Measurements from ENCODE around the gene SPATA21. TPM values are rescaled to one million over a fixed set of nuclear protein-coding genes. Genes with fewer than 3 reads are reported as not detected.

The SPATA21 gene
- total RNA-seq, 1 donor from 2014 or later: not detected

- Mint-ChIP-seq H3K9me3 (no peaks in the 10 kb centered on the region), H3K27ac (no peak overlapping the region), H3K4me3 (ENCODE audit: low read depth) (no peak overlapping the region), H3K27me3 (ENCODE audit: low read depth) (no peaks in the 10 kb centered on the region), H3K4me1 (ENCODE audit: low read depth) (peaks cover 8% of the 10 kb centered on the region), H3K36me3 (ENCODE audit: low read depth) (peaks cover 53% of the 10 kb centered on the region)
- intact Hi-C loops (cut with micrococcal nuclease): no loop called here
- no peak for DNase-seq (ENCODE audit: low spot score)
Observed at GRCh38 chr1:16398371-16398953, 38.8 kb downstream of the SPATA21 start.

- intact Hi-C loops (cut with micrococcal nuclease): no loop called here
- Mint-ChIP-seq H3K36me3 (ENCODE audit: low read depth) (peaks cover 66% of the 10 kb centered on the region), H3K27me3 (ENCODE audit: low read depth) (no peaks in the 10 kb centered on the region), H3K4me1 (ENCODE audit: low read depth) (peaks cover 18% of the 10 kb centered on the region), H3K9me3 (no peaks in the 10 kb centered on the region), H3K4me3 (ENCODE audit: low read depth) (no peak overlapping the region), H3K27ac (no peak overlapping the region)
- no peak for DNase-seq (ENCODE audit: low spot score)
Observed at GRCh38 chr1:16397120-16397519, 40.1 kb downstream of the SPATA21 start.

GRCh38 chr1:16396591-16396990 lies 40.6 kb downstream of the SPATA21 start:
- no peak for DNase-seq (ENCODE audit: low spot score)
- Mint-ChIP-seq H3K4me3 (ENCODE audit: low read depth) (no peak overlapping the region), H3K9me3 (no peaks in the 10 kb centered on the region), H3K27me3 (ENCODE audit: low read depth) (no peaks in the 10 kb centered on the region), H3K4me1 (ENCODE audit: low read depth) (peaks cover 22% of the 10 kb centered on the region), H3K36me3 (ENCODE audit: low read depth) (peaks cover 66% of the 10 kb centered on the region), H3K27ac (no peak overlapping the region)
- intact Hi-C loops (cut with micrococcal nuclease): no loop called here

GRCh38 chr1:16394977-16395376 lies 42.2 kb downstream of the SPATA21 start:
- no peak for DNase-seq (ENCODE audit: low spot score)
- Mint-ChIP-seq H3K4me1 (ENCODE audit: low read depth) (peaks cover 38% of the 10 kb centered on the region), H3K9me3 (no peaks in the 10 kb centered on the region), H3K4me3 (ENCODE audit: low read depth) (no peak overlapping the region), H3K27ac (no peak overlapping the region), H3K36me3 (ENCODE audit: low read depth) (peaks cover 68% of the 10 kb centered on the region), H3K27me3 (ENCODE audit: low read depth) (no peaks in the 10 kb centered on the region)
- intact Hi-C loops (cut with micrococcal nuclease): no loop called here

GRCh38 chr1:16393570-16394521 lies 43.4 kb downstream of the SPATA21 start:
- Mint-ChIP-seq H3K4me3 (ENCODE audit: low read depth) (no peak overlapping the region), H3K9me3 (no peaks in the 10 kb centered on the region), H3K36me3 (ENCODE audit: low read depth) (peaks cover 61% of the 10 kb centered on the region), H3K27ac (no peak overlapping the region), H3K27me3 (ENCODE audit: low read depth) (no peaks in the 10 kb centered on the region), H3K4me1 (ENCODE audit: low read depth) (peaks cover 39% of the 10 kb centered on the region)
- intact Hi-C loops (cut with micrococcal nuclease): no loop called here
- no peak for DNase-seq (ENCODE audit: low spot score)

GRCh38 chr1:16392740-16393569 lies 44.3 kb downstream of the SPATA21 start:
- peak overlapping the region; percentile 83 for H3K27ac Mint-ChIP-seq
- DNase-seq (ENCODE audit: low spot score): no peak
- peaks cover 58% of the 10 kb centered on the region for H3K36me3 Mint-ChIP-seq (ENCODE audit: low read depth)
- no peaks in the 10 kb centered on the region for H3K9me3 Mint-ChIP-seq
- intact Hi-C loops (cut with micrococcal nuclease): no loop called here
- H3K4me1 Mint-ChIP-seq (ENCODE audit: low read depth): peaks cover 42% of the 10 kb centered on the region
- no peaks in the 10 kb centered on the region for H3K27me3 Mint-ChIP-seq (ENCODE audit: low read depth)
- no peak overlapping the region for H3K4me3 Mint-ChIP-seq (ENCODE audit: low read depth)

GRCh38 chr1:16391411-16391810 lies 45.8 kb downstream of the SPATA21 start:
- peaks cover 48% of the 10 kb centered on the region for H3K36me3 Mint-ChIP-seq (ENCODE audit: low read depth)
- no peak overlapping the region for H3K4me3 Mint-ChIP-seq (ENCODE audit: low read depth)
- peaks cover 53% of the 10 kb centered on the region for H3K4me1 Mint-ChIP-seq (ENCODE audit: low read depth)

GRCh38 chr1:16387201-16388188 lies 49.7 kb downstream of the SPATA21 start:
- DNase-seq (ENCODE audit: low spot score): no peak

More at GRCh38 chr1:16391411-16391810, 45.8 kb downstream of the SPATA21 start:
- intact Hi-C loops (cut with micrococcal nuclease): no loop called here
- no peaks in the 10 kb centered on the region for H3K27me3 Mint-ChIP-seq (ENCODE audit: low read depth)
- DNase-seq (ENCODE audit: low spot score): no peak
- no peaks in the 10 kb centered on the region for H3K9me3 Mint-ChIP-seq
- H3K27ac Mint-ChIP-seq: peak overlapping the region; percentile 83

GRCh38 chr1:16386454-16387113 lies 50.6 kb downstream of the SPATA21 start:
- Mint-ChIP-seq H3K9me3 (no peaks in the 10 kb centered on the region), H3K27me3 (ENCODE audit: low read depth) (no peaks in the 10 kb centered on the region), H3K36me3 (ENCODE audit: low read depth) (peaks cover 30% of the 10 kb centered on the region), H3K4me1 (ENCODE audit: low read depth) (peaks cover 55% of the 10 kb centered on the region), H3K27ac (peak overlapping the region; percentile 35), H3K4me3 (ENCODE audit: low read depth) (peak overlapping the region; percentile 51)
- DNase-seq (ENCODE audit: low spot score): no peak
- intact Hi-C loops (cut with micrococcal nuclease): loop anchor here (2.0 kb wide), 1 partner anchor 18 kb away; no protein-coding TSS in a partner anchor

More at GRCh38 chr1:16387201-16388188, 49.7 kb downstream of the SPATA21 start:
- no peaks in the 10 kb centered on the region for H3K27me3 Mint-ChIP-seq (ENCODE audit: low read depth)
- H3K36me3 Mint-ChIP-seq (ENCODE audit: low read depth): peaks cover 33% of the 10 kb centered on the region
- H3K4me1 Mint-ChIP-seq (ENCODE audit: low read depth): peaks cover 63% of the 10 kb centered on the region
- H3K4me3 Mint-ChIP-seq (ENCODE audit: low read depth): peak overlapping the region; percentile 59
- H3K9me3 Mint-ChIP-seq: no peaks in the 10 kb centered on the region
- intact Hi-C loops (cut with micrococcal nuclease): loop anchor here (2.0 kb wide), 1 partner anchor 19 kb away; no protein-coding TSS in a partner anchor
- H3K27ac Mint-ChIP-seq: peak overlapping the region; percentile 51

- H3K36me3 Mint-ChIP-seq (ENCODE audit: low read depth): peaks cover 28% of the 10 kb centered on the region
- H3K27me3 Mint-ChIP-seq (ENCODE audit: low read depth): no peaks in the 10 kb centered on the region
- H3K27ac Mint-ChIP-seq: peak overlapping the region; percentile 35
- H3K4me1 Mint-ChIP-seq (ENCODE audit: low read depth): peaks cover 47% of the 10 kb centered on the region
- no peak overlapping the region for H3K4me3 Mint-ChIP-seq (ENCODE audit: low read depth)
- no peaks in the 10 kb centered on the region for H3K9me3 Mint-ChIP-seq
- intact Hi-C loops (cut with micrococcal nuclease): loop anchor here (2.0 kb wide), 1 partner anchor 17 kb away; no protein-coding TSS in a partner anchor
- DNase-seq (ENCODE audit: low spot score): no peak
Observed at GRCh38 chr1:16385659-16386453, 51.4 kb downstream of the SPATA21 start.

GRCh38 chr1:16383888-16384287 lies 53.3 kb downstream of the SPATA21 start:
- Mint-ChIP-seq H3K4me1 (ENCODE audit: low read depth) (peaks cover 38% of the 10 kb centered on the region), H3K4me3 (ENCODE audit: low read depth) (no peak overlapping the region), H3K9me3 (no peaks in the 10 kb centered on the region), H3K36me3 (ENCODE audit: low read depth) (peaks cover 28% of the 10 kb centered on the region), H3K27ac (peak overlapping the region; percentile 68), H3K27me3 (ENCODE audit: low read depth) (no peaks in the 10 kb centered on the region)
- intact Hi-C loops (cut with micrococcal nuclease): no loop called here
- no peak for DNase-seq (ENCODE audit: low spot score)

Data from activated T-helper 2 cell treated with anti-CD3 and anti-CD28 coated beads, Interferon-gamma antibody, Interleukin-2, Interleukin-4, amounts not matched to agents 10 μg/mL and 5 μg/mL and 100 μg/mL, durations not matched to agents 14 hours and 24 hours and 36 hours (primary cell).